ENCODE data around the gene PQBP1. TPM values are rescaled to one million over a fixed set of nuclear protein-coding genes. Genes with fewer than 3 reads are reported as not detected.

PQBP1 gene
- total RNA-seq, 1 experiment from 2014 or later, result 110 TPM

DNA sequence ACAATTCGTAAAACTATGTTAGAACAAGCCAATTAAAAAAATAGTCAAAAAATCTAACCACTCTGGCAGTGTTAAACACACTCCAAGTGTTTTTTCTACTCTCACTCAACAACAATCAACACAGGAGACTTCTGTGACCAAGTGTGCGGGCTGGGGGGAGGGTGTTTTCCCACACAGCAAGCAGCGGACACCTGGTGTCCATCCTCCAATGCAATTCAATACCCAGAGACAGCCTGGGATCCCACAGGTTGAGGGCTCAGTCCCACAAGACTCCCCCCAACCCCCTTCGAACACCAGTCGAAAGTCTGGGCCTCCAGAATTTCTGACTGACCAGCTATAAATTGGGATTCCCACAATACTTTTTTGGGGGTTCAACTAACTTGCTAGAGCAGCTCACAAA, 29.4 kb downstream of the PQBP1 start:
- CTCF ChIA-PET, result no interaction called here
- Mint-ChIP-seq H3K27ac (ENCODE audit: unreplicated experiment) (no peak overlapping the region), H3K9me3 (ENCODE audit: low read depth, unreplicated experiment) (no peaks in the 10 kb centered on the region), H3K27me3 (ENCODE audit: unreplicated experiment) (no peaks in the 10 kb centered on the region), H3K4me3 (ENCODE audit: low read depth, unreplicated experiment) (no peak overlapping the region), H3K4me1 (ENCODE audit: low read depth, unreplicated experiment) (no peaks in the 10 kb centered on the region), H3K36me3 (ENCODE audit: insufficient read depth, unreplicated experiment) (peaks cover 37% of the 10 kb centered on the region)
- BruUV-seq (replicated peaks), result no TSS peak
- TF ChIP-seq, protein P1, sequence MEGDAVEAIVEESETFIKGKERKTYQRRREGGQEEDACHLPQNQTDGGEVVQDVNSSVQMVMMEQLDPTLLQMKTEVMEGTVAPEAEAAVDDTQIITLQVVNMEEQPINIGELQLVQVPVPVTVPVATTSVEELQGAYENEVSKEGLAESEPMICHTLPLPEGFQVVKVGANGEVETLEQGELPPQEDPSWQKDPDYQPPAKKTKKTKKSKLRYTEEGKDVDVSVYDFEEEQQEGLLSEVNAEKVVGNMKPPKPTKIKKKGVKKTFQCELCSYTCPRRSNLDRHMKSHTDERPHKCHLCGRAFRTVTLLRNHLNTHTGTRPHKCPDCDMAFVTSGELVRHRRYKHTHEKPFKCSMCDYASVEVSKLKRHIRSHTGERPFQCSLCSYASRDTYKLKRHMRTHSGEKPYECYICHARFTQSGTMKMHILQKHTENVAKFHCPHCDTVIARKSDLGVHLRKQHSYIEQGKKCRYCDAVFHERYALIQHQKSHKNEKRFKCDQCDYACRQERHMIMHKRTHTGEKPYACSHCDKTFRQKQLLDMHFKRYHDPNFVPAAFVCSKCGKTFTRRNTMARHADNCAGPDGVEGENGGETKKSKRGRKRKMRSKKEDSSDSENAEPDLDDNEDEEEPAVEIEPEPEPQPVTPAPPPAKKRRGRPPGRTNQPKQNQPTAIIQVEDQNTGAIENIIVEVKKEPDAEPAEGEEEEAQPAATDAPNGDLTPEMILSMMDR (IDR thresholded peaks at IDR 0.05; ENCODE audit: unreplicated experiment), result no peak
- no peak for DNase-seq
- intact Hi-C loops (cut with micrococcal nuclease; ENCODE audit: unreplicated experiment), result no loop called here

- Mint-ChIP-seq H3K27ac (ENCODE audit: unreplicated experiment) (no peak overlapping the region), H3K4me3 (ENCODE audit: low read depth, unreplicated experiment) (no peak overlapping the region), H3K27me3 (ENCODE audit: unreplicated experiment) (no peaks in the 10 kb centered on the region), H3K9me3 (ENCODE audit: low read depth, unreplicated experiment) (no peaks in the 10 kb centered on the region), H3K4me1 (ENCODE audit: low read depth, unreplicated experiment) (no peaks in the 10 kb centered on the region), H3K36me3 (ENCODE audit: insufficient read depth, unreplicated experiment) (peaks cover 34% of the 10 kb centered on the region)
- CTCF ChIA-PET, result no interaction called here
- BruUV-seq (replicated peaks), result no TSS peak
- intact Hi-C loops (cut with micrococcal nuclease; ENCODE audit: unreplicated experiment), result no loop called here
- no peak for DNase-seq
- TF ChIP-seq, protein P1 (IDR thresholded peaks at IDR 0.05; ENCODE audit: unreplicated experiment), result no peak
Observed at GRCh38 chrX:48927736-48928382, 30.1 kb downstream of the PQBP1 start.

- Mint-ChIP-seq H3K36me3 (ENCODE audit: insufficient read depth, unreplicated experiment) (peaks cover 29% of the 10 kb centered on the region), H3K9me3 (ENCODE audit: low read depth, unreplicated experiment) (no peaks in the 10 kb centered on the region), H3K4me3 (ENCODE audit: low read depth, unreplicated experiment) (no peak overlapping the region), H3K4me1 (ENCODE audit: low read depth, unreplicated experiment) (no peaks in the 10 kb centered on the region), H3K27ac (ENCODE audit: unreplicated experiment) (no peak overlapping the region), H3K27me3 (ENCODE audit: unreplicated experiment) (no peaks in the 10 kb centered on the region)
- no peak for DNase-seq
- CTCF ChIA-PET, result no interaction called here
- intact Hi-C loops (cut with micrococcal nuclease; ENCODE audit: unreplicated experiment), result no loop called here
- TF ChIP-seq, protein P1 (IDR thresholded peaks at IDR 0.05; ENCODE audit: unreplicated experiment), result no peak
- no TSS peak for BruUV-seq (replicated peaks)
Observed at GRCh38 chrX:48933757-48934156, 36.0 kb downstream of the PQBP1 start.

GRCh38 chrX:48934581-48935300, 37.0 kb downstream of the PQBP1 start:
- BruUV-seq (replicated peaks), result no TSS peak
- TF ChIP-seq, protein P1 (IDR thresholded peaks at IDR 0.05; ENCODE audit: unreplicated experiment), result no peak
- peaks cover 33% of the 10 kb centered on the region for H3K36me3 Mint-ChIP-seq (ENCODE audit: insufficient read depth, unreplicated experiment)

More at GRCh38 chrX:48934581-48935300, 37.0 kb downstream of the PQBP1 start:
- Mint-ChIP-seq H3K27me3 (ENCODE audit: unreplicated experiment) (no peaks in the 10 kb centered on the region), H3K4me1 (ENCODE audit: low read depth, unreplicated experiment) (no peaks in the 10 kb centered on the region), H3K4me3 (ENCODE audit: low read depth, unreplicated experiment) (no peak overlapping the region), H3K27ac (ENCODE audit: unreplicated experiment) (no peak overlapping the region), H3K9me3 (ENCODE audit: low read depth, unreplicated experiment) (no peaks in the 10 kb centered on the region)
- intact Hi-C loops (cut with micrococcal nuclease; ENCODE audit: unreplicated experiment), result no loop called here
- no peak for DNase-seq
- CTCF ChIA-PET, result no interaction called here

All from Calu3 (cell line).